ENCODE data around the gene CD302. TPM values are rescaled to one million over a fixed set of nuclear protein-coding genes. Genes with fewer than 3 reads are reported as not detected.
"Not testable (repeated sequence)": the region's sequence is repeated elsewhere in the genome, so short reads cannot be mapped to it uniquely, and the experiment has no call there.

CD302 gene
- total RNA-seq, 1 experiment from 2014 or later = 3.3 TPM

DNA sequence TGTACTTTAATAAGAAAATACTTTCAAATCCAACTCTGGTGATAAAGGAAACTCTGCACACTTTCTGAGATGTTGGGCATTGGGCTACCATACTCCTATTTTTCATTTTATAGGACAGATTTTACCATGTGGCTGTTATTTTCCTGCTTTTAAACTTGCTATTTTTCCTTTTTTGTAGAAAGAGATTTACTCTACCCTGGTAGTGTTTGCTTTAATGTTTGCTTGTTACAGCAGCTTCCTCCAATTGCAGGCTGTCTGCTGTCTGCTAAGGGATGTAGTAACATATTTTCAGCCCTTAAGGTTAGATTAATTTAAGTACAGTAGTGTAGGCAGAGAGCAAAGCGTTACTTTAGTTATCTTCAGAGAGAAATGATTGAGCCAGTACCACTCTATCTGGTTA is 47.1 kb downstream of the CD302 start:
- H3K4me3 ChIP-seq (ENCODE audit: low read depth in 2 of 2, low read length in 2 of 2) = no peak overlapping the region
- no TSS peak for BruUV-seq (replicated peaks)
- ATAC-seq = no peak
- H3K4me1 ChIP-seq (ENCODE audit: control insufficient read depth, insufficient read depth, low read length) = peaks cover 5% of the 10 kb centered on the region; the same call in 1 of the 2 replicates
- peaks cover 46% of the 10 kb centered on the region for H3K36me3 ChIP-seq (ENCODE audit: control insufficient read depth, insufficient read depth, low read length)
- TF ChIP-seq, protein P1, sequence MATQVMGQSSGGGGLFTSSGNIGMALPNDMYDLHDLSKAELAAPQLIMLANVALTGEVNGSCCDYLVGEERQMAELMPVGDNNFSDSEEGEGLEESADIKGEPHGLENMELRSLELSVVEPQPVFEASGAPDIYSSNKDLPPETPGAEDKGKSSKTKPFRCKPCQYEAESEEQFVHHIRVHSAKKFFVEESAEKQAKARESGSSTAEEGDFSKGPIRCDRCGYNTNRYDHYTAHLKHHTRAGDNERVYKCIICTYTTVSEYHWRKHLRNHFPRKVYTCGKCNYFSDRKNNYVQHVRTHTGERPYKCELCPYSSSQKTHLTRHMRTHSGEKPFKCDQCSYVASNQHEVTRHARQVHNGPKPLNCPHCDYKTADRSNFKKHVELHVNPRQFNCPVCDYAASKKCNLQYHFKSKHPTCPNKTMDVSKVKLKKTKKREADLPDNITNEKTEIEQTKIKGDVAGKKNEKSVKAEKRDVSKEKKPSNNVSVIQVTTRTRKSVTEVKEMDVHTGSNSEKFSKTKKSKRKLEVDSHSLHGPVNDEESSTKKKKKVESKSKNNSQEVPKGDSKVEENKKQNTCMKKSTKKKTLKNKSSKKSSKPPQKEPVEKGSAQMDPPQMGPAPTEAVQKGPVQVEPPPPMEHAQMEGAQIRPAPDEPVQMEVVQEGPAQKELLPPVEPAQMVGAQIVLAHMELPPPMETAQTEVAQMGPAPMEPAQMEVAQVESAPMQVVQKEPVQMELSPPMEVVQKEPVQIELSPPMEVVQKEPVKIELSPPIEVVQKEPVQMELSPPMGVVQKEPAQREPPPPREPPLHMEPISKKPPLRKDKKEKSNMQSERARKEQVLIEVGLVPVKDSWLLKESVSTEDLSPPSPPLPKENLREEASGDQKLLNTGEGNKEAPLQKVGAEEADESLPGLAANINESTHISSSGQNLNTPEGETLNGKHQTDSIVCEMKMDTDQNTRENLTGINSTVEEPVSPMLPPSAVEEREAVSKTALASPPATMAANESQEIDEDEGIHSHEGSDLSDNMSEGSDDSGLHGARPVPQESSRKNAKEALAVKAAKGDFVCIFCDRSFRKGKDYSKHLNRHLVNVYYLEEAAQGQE (IDR thresholded peaks at IDR 0.05; ENCODE audit: insufficient read depth in 1 of 2, low read depth in 2 of 2, low read length in 1 of 2) = no peak
- no peak overlapping the region for H3K27ac ChIP-seq (ENCODE audit: low read length)
- H3K9me3 ChIP-seq (ENCODE audit: control insufficient read depth, insufficient read depth, low read depth, low read length) = no peaks in the 10 kb centered on the region
- no peak for DNase-seq (ENCODE audit: low read depth, low spot score)
- in situ Hi-C loops (cut with HindIII; ENCODE audit: low pct_unique_long_range_greater_than_20kb, low sequenced_read_pairs) (no loop called here), intact Hi-C loops (cut with micrococcal nuclease; ENCODE audit: unreplicated experiment) (no loop called here)
- ChIA-PET POLR2A (no interaction called here), CTCF (no interaction called here)
- no peaks in the 10 kb centered on the region for H3K27me3 ChIP-seq (ENCODE audit: control insufficient read depth, insufficient read depth, low read length)

DNA sequence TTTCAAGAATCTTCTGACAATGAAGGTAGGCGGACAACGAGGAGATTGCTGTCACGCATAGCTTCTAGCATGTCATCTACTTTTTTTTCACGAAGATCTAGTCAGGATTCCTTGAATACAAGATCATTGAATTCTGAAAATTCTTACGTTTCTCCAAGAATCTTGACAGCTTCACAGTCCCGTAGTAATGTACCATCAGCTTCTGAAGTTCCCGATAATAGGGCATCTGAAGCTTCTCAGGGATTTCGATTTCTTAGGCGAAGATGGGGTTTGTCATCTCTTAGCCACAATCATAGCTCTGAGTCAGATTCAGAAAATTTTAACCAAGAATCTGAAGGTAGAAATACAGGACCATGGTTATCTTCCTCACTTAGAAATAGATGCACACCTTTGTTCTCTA is 49.9 kb downstream of the CD302 start:
- in situ Hi-C loops (cut with HindIII; ENCODE audit: low pct_unique_long_range_greater_than_20kb, low sequenced_read_pairs) = no loop called here
- peaks cover 63% of the 10 kb centered on the region for H3K36me3 ChIP-seq (ENCODE audit: control insufficient read depth, insufficient read depth, low read length)
- no peak for ATAC-seq
- H3K9me3 ChIP-seq (ENCODE audit: control insufficient read depth, insufficient read depth, low read depth, low read length) = no peaks in the 10 kb centered on the region
- ChIA-PET POLR2A (no interaction called here), CTCF (no interaction called here)
- no peaks in the 10 kb centered on the region for H3K27me3 ChIP-seq (ENCODE audit: control insufficient read depth, insufficient read depth, low read length)
- TF ChIP-seq SIN3A (IDR thresholded peaks at IDR 0.05; ENCODE audit: borderline replicate concordance, insufficient read depth, low read depth, low read length) (no peak), POLR2AphosphoS5 (IDR thresholded peaks at IDR 0.05; ENCODE audit: low read depth, low read length) (no peak), TCF7L2 (IDR thresholded peaks at IDR 0.05; ENCODE audit: low read depth, low read length) (no peak)
- TF ChIP-seq, protein P1 (IDR thresholded peaks at IDR 0.05; ENCODE audit: insufficient read depth in 1 of 2, low read depth in 2 of 2, low read length in 1 of 2) = no peak
- TF ChIP-seq, protein P2, sequence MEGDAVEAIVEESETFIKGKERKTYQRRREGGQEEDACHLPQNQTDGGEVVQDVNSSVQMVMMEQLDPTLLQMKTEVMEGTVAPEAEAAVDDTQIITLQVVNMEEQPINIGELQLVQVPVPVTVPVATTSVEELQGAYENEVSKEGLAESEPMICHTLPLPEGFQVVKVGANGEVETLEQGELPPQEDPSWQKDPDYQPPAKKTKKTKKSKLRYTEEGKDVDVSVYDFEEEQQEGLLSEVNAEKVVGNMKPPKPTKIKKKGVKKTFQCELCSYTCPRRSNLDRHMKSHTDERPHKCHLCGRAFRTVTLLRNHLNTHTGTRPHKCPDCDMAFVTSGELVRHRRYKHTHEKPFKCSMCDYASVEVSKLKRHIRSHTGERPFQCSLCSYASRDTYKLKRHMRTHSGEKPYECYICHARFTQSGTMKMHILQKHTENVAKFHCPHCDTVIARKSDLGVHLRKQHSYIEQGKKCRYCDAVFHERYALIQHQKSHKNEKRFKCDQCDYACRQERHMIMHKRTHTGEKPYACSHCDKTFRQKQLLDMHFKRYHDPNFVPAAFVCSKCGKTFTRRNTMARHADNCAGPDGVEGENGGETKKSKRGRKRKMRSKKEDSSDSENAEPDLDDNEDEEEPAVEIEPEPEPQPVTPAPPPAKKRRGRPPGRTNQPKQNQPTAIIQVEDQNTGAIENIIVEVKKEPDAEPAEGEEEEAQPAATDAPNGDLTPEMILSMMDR (IDR thresholded peaks at IDR 0.05) = no peak
- intact Hi-C loops (cut with micrococcal nuclease; ENCODE audit: unreplicated experiment) = no loop called here
- H3K4me3 ChIP-seq (ENCODE audit: low read depth in 2 of 2, low read length in 2 of 2) = no peak overlapping the region
- H3K27ac ChIP-seq (ENCODE audit: low read length) = no peak overlapping the region
- no peak for DNase-seq (ENCODE audit: low read depth, low spot score)
- no peaks in the 10 kb centered on the region; the same call in 1 of the 2 replicates for H3K4me1 ChIP-seq (ENCODE audit: control insufficient read depth, insufficient read depth, low read length)
- BruUV-seq (replicated peaks) = no TSS peak

DNA sequence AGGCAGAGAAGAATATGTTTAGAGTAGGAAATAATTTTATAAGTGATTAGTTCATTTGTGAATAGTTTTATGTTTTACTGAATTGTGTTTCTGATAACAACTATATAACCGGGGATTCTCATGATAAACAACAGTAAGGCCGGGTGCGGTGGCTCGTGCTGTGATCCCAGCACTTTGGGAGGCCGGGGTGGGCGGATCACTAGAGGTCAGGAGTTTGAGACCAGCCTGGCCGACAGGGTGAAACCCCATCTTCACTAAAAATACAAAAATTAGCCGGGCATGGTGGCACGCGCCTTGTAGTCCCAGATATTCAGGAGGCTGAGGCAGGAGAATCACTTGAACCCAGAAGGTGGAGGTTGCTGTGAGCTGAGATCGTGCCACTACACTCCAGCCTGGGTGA is 52.8 kb downstream of the CD302 start:
- H3K4me3 ChIP-seq (ENCODE audit: low read depth in 2 of 2, low read length in 2 of 2); CTCF ChIA-PET; H3K27me3 ChIP-seq (ENCODE audit: control insufficient read depth, insufficient read depth, low read length); H3K27ac ChIP-seq (ENCODE audit: low read length); DNase-seq (ENCODE audit: low read depth, low spot score); H3K9me3 ChIP-seq (ENCODE audit: control insufficient read depth, insufficient read depth, low read depth, low read length); ATAC-seq; H3K4me1 ChIP-seq (ENCODE audit: control insufficient read depth, insufficient read depth, low read length); intact Hi-C loops (cut with micrococcal nuclease; ENCODE audit: unreplicated experiment); POLR2A ChIA-PET; BruUV-seq (replicated peaks); in situ Hi-C loops (cut with HindIII; ENCODE audit: low pct_unique_long_range_greater_than_20kb, low sequenced_read_pairs): not testable (repeated sequence)
- H3K36me3 ChIP-seq (ENCODE audit: control insufficient read depth, insufficient read depth, low read length) = peaks cover 56% of the 10 kb centered on the region
